K562 (cell line): ENCODE data around the gene CCDC174. TPM values are rescaled to one million over a fixed set of nuclear protein-coding genes. Genes with fewer than 3 reads are reported as not detected.

Experiments
- ATAC-seq: fragments of 200-7000 bp; cut with Tn5 transposase; 3 replicates; pipeline ENCODE4 v1.9.1; 2020; ENCODE audit warnings: moderate library complexity
- BruUV-seq: library from RNA; stranded (reverse); fragments of 400-500 nt; replicated peaks from 2 replicates; lab custom pipeline; 2021; lab: Mats Ljungman, UMichigan
- CTCF ChIA-PET: fragments of 300-600 bp; formaldehyde crosslinking; extraction: SDS; loops from one replicate; lab custom pipeline; 2021; ENCODE audit warnings: low intra/inter-chr PET ratio; lab: Yijun Ruan, JAX
- POLR2A ChIA-PET: fragments of 300-600, 350-650 bp; sonication (Branson Sonifier 250); formaldehyde crosslinking; extraction: SDS; loops from one replicate; lab custom pipeline; 2021; ENCODE audit warnings: antibody characterized with exemption, inconsistent platforms; lab: Yijun Ruan, JAX
- DNase-seq, 4 experiments: peaks; one replicate each; pipeline versions ENCODE4 v3.0.0 to v3.0.0-alpha.2; 2011 to 2018; ENCODE audit warnings: low spot score in 3 of 4, mixed read lengths in 3 of 4; ENCODE audit errors: extremely low read depth in 1 of 4
- FAIRE-seq: peaks from 2 replicates; lab custom pipeline; 2011; peaks lifted over from hg19 to GRCh38; lab: Jason Lieb, UNC
- H2AFZ ChIP-seq: 2 replicates; pipeline ENCODE4 v1.6.0; 2011; ENCODE audit warnings: low read depth, low read length, control low read depth, inconsistent platforms
- H3K27ac ChIP-seq: fragments of 200-600 bp; 3 replicates; pipeline ENCODE4 v1.8.0; 2011; ENCODE audit warnings: low read depth, mild to moderate bottlenecking, control low read depth, inconsistent platforms, low read length, moderate library complexity, mixed read lengths; ENCODE audit errors: extremely low read depth
- H3K27me3 ChIP-seq, 2 experiments: fragments of 300-600 bp in 1 of 2; 2 replicates in 1 of 2; 3 replicates in 1 of 2; pipeline versions ENCODE4 v1.6.0 to v1.8.0; 2011; ENCODE audit warnings: inconsistent platforms in 2 of 2, low read length in 2 of 2, mild to moderate bottlenecking in 1 of 2, mixed read lengths in 1 of 2, moderate library complexity in 1 of 2; ENCODE audit not compliant: control insufficient read depth in 2 of 2, insufficient read depth in 2 of 2
- H3K36me3 ChIP-seq: fragments of 300-600 bp; 3 replicates; pipeline ENCODE4 v1.8.0; 2011; ENCODE audit warnings: mild to moderate bottlenecking, low read length, inconsistent platforms; ENCODE audit not compliant: control insufficient read depth, insufficient read depth
- H3K4me1 ChIP-seq, 2 experiments: fragments of 200-600 bp in 1 of 2; replicated peaks in 1 of 2; 2 replicates in 1 of 2; 3 replicates in 1 of 2; pipeline versions ENCODE4 v1.5.1 to v1.8.0; 2011; ENCODE audit warnings: inconsistent platforms in 2 of 2, low read length in 2 of 2, mild to moderate bottlenecking in 1 of 2, mixed read lengths in 1 of 2, moderate library complexity in 1 of 2; ENCODE audit not compliant: control insufficient read depth in 2 of 2, insufficient read depth in 2 of 2
- H3K4me2 ChIP-seq: 2 replicates; pipeline ENCODE4 v1.6.1; 2011; ENCODE audit warnings: low read length, control low read depth, inconsistent platforms, mixed read lengths; ENCODE audit not compliant: insufficient read depth
- H3K4me3 ChIP-seq: fragments of 200-600 bp; sonication (generic), shearing (Covaris generic); 2 replicates; pipeline ENCODE4 v1.5.1; 2016; ENCODE audit warnings: control low read depth, inconsistent platforms
- H3K79me2 ChIP-seq: fragments of 200-600 bp; 3 replicates; pipeline ENCODE4 v1.8.0; 2011; ENCODE audit warnings: low read length, inconsistent platforms; ENCODE audit not compliant: control insufficient read depth, insufficient read depth
- H3K9ac ChIP-seq, 2 experiments: 2 replicates each; pipeline versions ENCODE4 v1.6.0 to v1.6.1; 2011; ENCODE audit warnings: low read depth in 2 of 2, low read length in 2 of 2, control low read depth in 1 of 2, inconsistent platforms in 1 of 2, mild to moderate bottlenecking in 1 of 2, mixed read lengths in 1 of 2; ENCODE audit not compliant: insufficient read depth in 1 of 2
- H3K9me1 ChIP-seq: one replicate; pipeline ENCODE4 v1.6.0; 2011; ENCODE audit warnings: inconsistent platforms, mild to moderate bottlenecking, low read length, moderate library complexity; ENCODE audit not compliant: control insufficient read depth, insufficient read depth
- H3K9me3 ChIP-seq: replicated peaks from 2 replicates; pipeline ENCODE4 v1.5.1; 2011; ENCODE audit warnings: low read depth, low read length, inconsistent platforms; ENCODE audit not compliant: control insufficient read depth, insufficient read depth
- H4K20me1 ChIP-seq: replicated peaks from 2 replicates; pipeline ENCODE4 v1.6.1; 2011; ENCODE audit warnings: low read length, inconsistent platforms, mixed read lengths; ENCODE audit not compliant: control insufficient read depth, insufficient read depth
- CEBPG ChIP-seq, 3 experiments: fragments of 200-800 bp in 1 of 3; sonication (Bioruptor generic) in 1 of 3; sonication (generic) in 1 of 3; formaldehyde crosslinking in 1 of 3; IDR thresholded peaks in 2 of 3; conservative IDR thresholded peaks in 1 of 3; 2 replicates each; pipeline versions ENCODE4 v1.6.1 to v1.8.0; 2016 to 2022; ENCODE audit warnings: missing compliant biosample characterization in 2 of 3, missing genetic modification characterization in 2 of 3, mild to moderate bottlenecking in 1 of 3, missing genetic modification reagents in 1 of 3
- HCFC1 ChIP-seq: IDR thresholded peaks from 2 replicates; pipeline ENCODE4 v1.6.1; 2012; ENCODE audit warnings: low read depth, low read length, improper control_type of control experiment
- MLX ChIP-seq, 2 experiments: fragments of 450-650 bp in 1 of 2; sonication (generic) in 1 of 2; formaldehyde crosslinking; conservative IDR thresholded peaks; 2 replicates each; pipeline versions ENCODE4 v1.4.0 to v1.8.1; 2020 to 2022; ENCODE audit warnings: mild to moderate bottlenecking in 1 of 2, missing genetic modification reagents in 1 of 2
- SAP30 ChIP-seq: fragments of 200-600 bp; sonication (generic); IDR thresholded peaks from 2 replicates; pipeline ENCODE4 v1.6.1; 2012; ENCODE audit warnings: borderline replicate concordance, low read depth, mild to moderate bottlenecking, moderate library complexity, low read length, control low read depth, inconsistent platforms; ENCODE audit not compliant: insufficient read depth, poor library complexity, severe bottlenecking
- SIRT6 ChIP-seq: IDR thresholded peaks from one replicate; pipeline ENCODE4 v1.6.1; 2012; ENCODE audit warnings: low read depth, mild to moderate bottlenecking, control low read depth, inconsistent platforms, low read length, moderate library complexity
- ZNF197 ChIP-seq: fragments of 200-800 bp; sonication (Bioruptor generic); IDR thresholded peaks from 2 replicates; pipeline ENCODE4 v1.6.1; 2016; ENCODE audit warnings: low read depth, missing genetic modification characterization, missing compliant biosample characterization
- WGBS: fragments of 100-300 bp; shearing (Covaris generic); methylation state at CpG from one replicate; pipeline ENCODE4 v1.1.6; 2016; ENCODE audit warnings: low coverage, mixed read lengths; ENCODE audit not compliant: insufficient coverage; ENCODE audit errors: missing lambda C conversion rate; 5-methylcytosine and 5-hydroxymethylcytosine counted together
- in situ Hi-C: fragments of 300-500 bp; cut with MboI; formaldehyde crosslinking; loops from 4 replicates; pipeline ENCODE4 v1.15.0; 2018; ENCODE audit warnings: inconsistent platforms, mixed read lengths
- intact Hi-C: fragments of 100-400 bp; cut with micrococcal nuclease; formaldehyde crosslinking; loops from 2 replicates; pipeline ENCODE4 v1.14.2; 2022
- polyA plus RNA-seq, 8 experiments: library from polyadenylated mRNA; depleted of rRNA in 4 of 8; stranded (reverse) in 5 of 8; unstranded in 3 of 8; fragments of >200 nt; fragmentation: Nextera tagmentation in 2 of 8; fragmentation: Illumina TruSeq in 1 of 8; extraction: Ambion mirVana in 2 of 8; extraction: Trizol in 1 of 8; gene quantifications; 2 replicates each; pipeline versions ENCODE4 v1.2.1 to v1.2.3, GENCODE V29; 2011 to 2014; ENCODE audit warnings: inconsistent platforms in 1 of 8, missing spikeins in 1 of 8
- total RNA-seq, 7 experiments: library from RNA; depleted of rRNA in 6 of 7; stranded (reverse); fragments of >200 nt in 6 of 7; fragmentation: Illumina TruSeq in 2 of 7; extraction: Trizol in 2 of 7; gene quantifications; 2 replicates each; pipeline versions ENCODE4 v1.2.1 to v1.2.3, GENCODE V29; 2011 to 2021; ENCODE audit warnings: low replicate concordance in 1 of 7

CCDC174 gene
- total and polyA plus RNA-seq, 9 of the 15 experiments (the other 6 are each of a cell fraction or from before 2014, with no cell fraction given), result 7.4 to 41.0 (median 28.5) TPM

GRCh38 chr3:14691239-14691638 lies 39.7 kb downstream of the CCDC174 start:
- peak in 1 of 4 experiments; percentile 5 for DNase-seq
- Histone ChIP-seq H2AFZ (no peak overlapping the region), H3K4me1 (no peaks in the 10 kb centered on the region), H3K36me3 (no peaks in the 10 kb centered on the region), H3K79me2 (no peaks in the 10 kb centered on the region), H3K9ac (no peak overlapping the region), H3K9me1 (no peaks in the 10 kb centered on the region), H3K4me2 (no peak overlapping the region), H4K20me1 (no peaks in the 10 kb centered on the region), H3K9me3 (no peaks in the 10 kb centered on the region), H3K4me3 (no peak overlapping the region), H3K27ac (no peak overlapping the region; the same call in 2 of the 3 replicates), H3K27me3 (peaks cover 31 to 34% of the 10 kb centered on the region in 2 experiments)
- POLR2A ChIA-PET, result interaction anchor here (0.6 to 1.9 kb wide), 6 partner anchors 10 to 36 kb away, joined by 3 to 4 read pairs (median 3); no protein-coding TSS in a partner anchor
- intact Hi-C loops, result no loop called here
- in situ Hi-C loops, result no loop called here
- 2% methylated on average over 4 of the region's 4 CpGs for WGBS
- FAIRE-seq, result no peak
- no peak for ATAC-seq
- BruUV-seq, result no TSS peak
- CTCF ChIA-PET, result no interaction called here
- no peak for TF ChIP-seq MLX (CRISPR knock-in tag; conservative IDR thresholded peaks at IDR 0.05)
- no peak for TF ChIP-seq SIRT6
- TF ChIP-seq HCFC1, result no peak
- TF ChIP-seq ZNF197 (CRISPR knock-in tag), result no peak
- 0 out of 2 replicates have a peak, but pooled peaks have one; percentile 8 for TF ChIP-seq CEBPG (CRISPR knock-in tag; IDR thresholded peaks at IDR 0.05)
- TF ChIP-seq CEBPG (tag; conservative IDR thresholded peaks at IDR 0.05 in 1 of 2, IDR thresholded peaks at IDR 0.05 in 1 of 2), result no peak
- no peak for TF ChIP-seq SAP30
